Osteoblast (primary cell): Measurements from ENCODE around the gene DNAJB5. TPM values are rescaled to one million over a fixed set of nuclear protein-coding genes. Genes with fewer than 3 reads are reported as not detected.

Experiments
- DNase-seq: peaks from one replicate; pipeline ENCODE4 v3.0.0; 2011; ENCODE audit warnings: low spot score, mixed read lengths; ENCODE audit not compliant: insufficient read length; ENCODE audit errors: missing footprints
- H2AFZ ChIP-seq: 2 replicates; pipeline ENCODE4 v1.6.0; 2011; ENCODE audit warnings: mild to moderate bottlenecking, low read length
- H3K27ac ChIP-seq: 2 replicates; pipeline ENCODE4 v1.5.1; 2011; ENCODE audit warnings: mild to moderate bottlenecking, low read depth, low read length, moderate library complexity
- H3K27me3 ChIP-seq: 2 replicates; pipeline ENCODE4 v1.6.0; 2012; ENCODE audit warnings: mild to moderate bottlenecking, control low read depth, inconsistent platforms, low read length, moderate library complexity; ENCODE audit not compliant: insufficient read depth
- H3K36me3 ChIP-seq: 2 replicates; pipeline ENCODE4 v1.5.1; 2011; ENCODE audit warnings: mild to moderate bottlenecking, low read length, control low read depth, moderate library complexity; ENCODE audit not compliant: insufficient read depth
- H3K4me1 ChIP-seq: 2 replicates; pipeline ENCODE4 v1.5.1; 2011; ENCODE audit warnings: mild to moderate bottlenecking, low read length, control low read depth, moderate library complexity; ENCODE audit not compliant: insufficient read depth
- H3K4me2 ChIP-seq: 2 replicates; pipeline ENCODE4 v1.6.0; 2011; ENCODE audit warnings: mild to moderate bottlenecking, low read length; ENCODE audit not compliant: insufficient read depth
- H3K4me3 ChIP-seq: fragments of 200-600 bp; sonication (generic); 3 replicates; pipeline ENCODE4 v1.5.1; 2012; ENCODE audit warnings: mild to moderate bottlenecking, low read length, inconsistent platforms; ENCODE audit not compliant: insufficient read depth
- H3K79me2 ChIP-seq: 2 replicates; pipeline ENCODE4 v1.6.0; 2012; ENCODE audit warnings: mild to moderate bottlenecking, low read length, control low read depth, inconsistent platforms; ENCODE audit not compliant: insufficient read depth
- H3K9me3 ChIP-seq: 2 replicates; pipeline ENCODE4 v1.5.1; 2011; ENCODE audit warnings: low read depth, low read length, control low read depth
- H4K20me1 ChIP-seq: 2 replicates; pipeline ENCODE4 v1.6.0; 2012; ENCODE audit warnings: mild to moderate bottlenecking, low read length, control low read depth; ENCODE audit not compliant: insufficient read depth
- CTCF ChIP-seq: IDR thresholded peaks from 2 replicates; pipeline ENCODE4 v1.5.1; 2011; ENCODE audit warnings: mild to moderate bottlenecking, low read depth, low read length, moderate library complexity; ENCODE audit errors: extremely low read depth
- total RNA-seq: library from RNA; depleted of rRNA; stranded (reverse); fragments of >200 nt; gene quantifications from 2 replicates; pipeline ENCODE4 v1.2.3, GENCODE V29; 2012

Gene DNAJB5
- total RNA-seq, 1 donor = 12.7 TPM

GRCh38 chr9:34985311-34985899 lies 4.1 kb upstream of the DNAJB5 start:
- no peak overlapping the region for H3K27ac ChIP-seq
- peaks cover 3% of the 10 kb centered on the region for H3K79me2 ChIP-seq
- no peak overlapping the region for H3K4me3 ChIP-seq
- H3K9me3 ChIP-seq = no peaks in the 10 kb centered on the region
- no peaks in the 10 kb centered on the region for H3K36me3 ChIP-seq
- no peak overlapping the region for H2AFZ ChIP-seq
- no peak overlapping the region for H3K4me2 ChIP-seq
- peaks cover 2% of the 10 kb centered on the region for H4K20me1 ChIP-seq
- no peak for DNase-seq
- TF ChIP-seq CTCF = peak; percentile 97
- peaks cover 6% of the 10 kb centered on the region for H3K27me3 ChIP-seq
- peaks cover 10% of the 10 kb centered on the region for H3K4me1 ChIP-seq

DNA sequence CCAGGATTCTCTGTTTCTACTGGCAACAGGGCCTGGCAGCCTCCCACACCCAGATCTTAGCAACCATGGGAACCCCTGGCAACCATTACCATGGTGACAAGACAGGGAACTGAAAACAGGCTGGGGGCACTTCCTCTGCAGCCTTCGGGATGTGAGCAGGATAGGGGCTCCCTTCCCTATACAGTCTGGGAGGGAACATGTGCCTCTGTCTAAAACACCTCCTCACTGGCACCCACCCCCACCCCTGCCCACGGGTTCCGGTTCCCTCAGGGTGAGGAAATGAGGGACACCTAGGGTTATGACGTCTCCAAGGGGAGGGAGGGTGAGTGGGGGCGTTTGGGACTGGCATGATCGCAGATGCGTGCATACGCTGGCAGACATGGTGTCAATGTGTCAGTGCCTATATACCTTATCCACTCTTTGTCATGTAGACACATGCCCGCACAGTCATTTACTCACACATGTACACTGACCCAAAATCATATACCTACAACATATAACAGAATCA lies 3.0 kb upstream of the DNAJB5 start:
- DNase-seq = no peak
- H3K9me3 ChIP-seq = no peaks in the 10 kb centered on the region
- no peak overlapping the region for H2AFZ ChIP-seq
- no peaks in the 10 kb centered on the region for H3K36me3 ChIP-seq
- peaks cover 2% of the 10 kb centered on the region for H4K20me1 ChIP-seq
- H3K27me3 ChIP-seq = peaks cover 6% of the 10 kb centered on the region
- H3K27ac ChIP-seq = no peak overlapping the region
- no peak for TF ChIP-seq CTCF
- no peak overlapping the region for H3K4me2 ChIP-seq
- H3K4me3 ChIP-seq = no peak overlapping the region
- peaks cover 20% of the 10 kb centered on the region for H3K4me1 ChIP-seq
- H3K79me2 ChIP-seq = peaks cover 12% of the 10 kb centered on the region

GRCh38 chr9:34987160-34987901 lies 2.2 kb upstream of the DNAJB5 start:
- H3K79me2 ChIP-seq = peaks cover 12% of the 10 kb centered on the region
- H3K4me1 ChIP-seq = peaks cover 28% of the 10 kb centered on the region
- no peak overlapping the region for H2AFZ ChIP-seq
- no peak for TF ChIP-seq CTCF
- H3K27ac ChIP-seq = no peak overlapping the region
- H3K9me3 ChIP-seq = no peaks in the 10 kb centered on the region
- H3K27me3 ChIP-seq = no peaks in the 10 kb centered on the region
- no peaks in the 10 kb centered on the region for H3K36me3 ChIP-seq
- H4K20me1 ChIP-seq = peaks cover 2% of the 10 kb centered on the region
- no peak for DNase-seq
- no peak overlapping the region for H3K4me2 ChIP-seq
- H3K4me3 ChIP-seq = no peak overlapping the region
